NAMALWA (cell line): ENCODE measurements around the gene RAB17.
"Not testable (repeated sequence)": the region's sequence is repeated elsewhere in the genome, so short reads cannot be mapped to it uniquely, and the experiment has no call there.

Experiments used
- DNase-seq: peaks from one replicate; pipeline ENCODE4 v3.0.0-alpha.2; 2015; ENCODE audit warnings: low spot score

RAB17 gene

DNA sequence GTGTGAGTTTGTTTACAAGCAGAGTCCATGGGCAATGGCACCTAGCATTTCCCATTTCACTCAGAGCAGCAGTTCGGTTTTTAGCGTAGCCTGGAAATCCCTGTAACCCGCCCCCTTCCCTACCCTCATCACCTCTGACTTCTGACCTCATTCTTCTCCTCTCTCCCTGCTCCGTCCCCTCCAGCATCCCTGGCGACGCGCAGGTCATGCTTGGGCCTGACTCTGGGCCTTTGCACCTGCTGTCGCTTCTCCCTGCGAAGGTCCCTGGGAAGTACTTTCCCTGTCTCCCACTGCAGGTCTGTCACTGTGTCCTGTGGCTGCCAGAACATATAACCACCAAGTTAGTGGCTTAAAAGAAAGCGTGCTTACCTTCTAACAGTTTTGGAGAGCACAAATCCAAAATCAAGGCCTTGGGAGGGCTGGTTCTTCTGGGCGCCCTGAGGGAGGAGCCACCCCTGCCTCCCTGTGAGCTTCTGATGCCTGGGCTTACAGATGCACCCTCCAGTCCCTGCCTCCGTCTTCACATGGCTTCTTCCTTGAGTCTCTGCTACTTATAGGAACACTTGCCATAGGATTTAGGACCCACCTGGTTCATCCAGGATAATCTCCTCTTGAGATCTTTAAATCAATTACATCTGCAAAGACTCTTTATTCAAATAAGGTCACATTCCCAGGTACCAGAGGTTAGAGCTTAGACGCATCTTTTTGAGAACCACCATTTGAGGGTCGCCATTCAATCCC, 8.1 kb upstream of the RAB17 start:
- no peak for DNase-seq

GRCh38 chr2:237597196-237598145, 6.9 kb upstream of the RAB17 start:
- no peak for DNase-seq

DNA sequence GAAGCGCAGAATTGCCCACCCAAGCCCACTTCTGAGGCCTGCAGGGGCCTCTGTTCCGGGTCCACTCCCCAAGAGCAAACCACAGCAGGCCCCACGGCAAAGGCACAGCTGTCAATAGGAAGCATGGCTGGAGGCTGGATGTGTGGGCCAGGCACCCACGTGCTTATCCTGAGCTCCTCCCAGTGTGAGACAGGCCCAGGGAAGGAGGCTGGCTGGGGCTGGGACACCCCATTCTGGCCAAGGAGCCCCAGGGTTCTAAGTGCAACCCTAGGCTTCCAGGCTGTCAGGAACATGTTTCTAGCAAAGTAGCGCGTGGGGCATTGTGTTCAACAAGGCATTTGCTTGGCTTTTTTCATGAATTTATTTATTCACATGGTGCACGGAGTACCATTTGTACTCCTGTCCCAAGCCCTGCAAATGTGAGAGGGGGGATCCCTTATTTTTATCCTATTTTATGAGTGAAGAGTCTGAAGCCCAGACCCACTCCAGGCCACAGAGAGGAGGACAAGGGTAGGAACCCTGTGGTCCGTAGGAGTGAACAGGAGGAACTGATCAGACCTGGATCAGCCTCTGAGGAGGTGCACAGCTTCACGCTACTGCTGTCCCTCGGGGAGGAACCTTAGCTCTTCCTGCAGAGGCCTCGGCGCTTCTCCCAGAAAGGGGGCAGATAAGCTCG, 6.1 kb upstream of the RAB17 start:
- no peak for DNase-seq

DNA sequence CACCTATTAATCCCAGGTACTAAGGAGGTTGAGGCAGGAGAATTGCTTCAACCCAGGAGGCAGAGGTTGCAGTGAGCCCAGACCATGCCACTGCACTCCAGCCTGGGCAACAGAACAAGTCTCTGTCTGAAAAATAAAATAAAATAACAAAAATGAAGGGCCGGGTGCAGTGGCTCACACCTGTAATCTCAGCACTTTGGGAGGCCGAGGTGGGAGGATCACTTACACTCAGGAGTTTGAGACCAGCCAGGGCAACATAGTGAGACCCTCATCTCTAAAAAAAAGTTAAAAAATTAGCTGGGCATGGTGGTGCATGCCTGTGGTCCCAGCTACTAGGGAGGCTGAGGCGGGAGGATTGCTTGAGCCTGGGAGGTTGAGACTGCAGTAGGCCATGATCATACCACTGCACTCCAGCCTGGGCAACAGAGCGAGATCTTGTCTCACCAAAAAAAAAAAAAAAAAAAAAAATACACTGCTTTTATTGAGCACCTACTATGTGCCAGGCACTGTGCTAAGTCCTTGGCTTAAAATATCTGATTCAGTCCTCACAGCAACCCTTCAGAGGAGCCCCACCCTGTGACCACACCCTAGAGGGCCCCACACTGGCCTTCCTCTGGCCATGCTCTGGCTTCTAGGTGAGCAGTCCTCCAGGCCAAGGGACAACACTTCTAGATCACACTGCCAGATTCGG, 5.4 kb upstream of the RAB17 start:
- not testable (repeated sequence) for DNase-seq

DNA sequence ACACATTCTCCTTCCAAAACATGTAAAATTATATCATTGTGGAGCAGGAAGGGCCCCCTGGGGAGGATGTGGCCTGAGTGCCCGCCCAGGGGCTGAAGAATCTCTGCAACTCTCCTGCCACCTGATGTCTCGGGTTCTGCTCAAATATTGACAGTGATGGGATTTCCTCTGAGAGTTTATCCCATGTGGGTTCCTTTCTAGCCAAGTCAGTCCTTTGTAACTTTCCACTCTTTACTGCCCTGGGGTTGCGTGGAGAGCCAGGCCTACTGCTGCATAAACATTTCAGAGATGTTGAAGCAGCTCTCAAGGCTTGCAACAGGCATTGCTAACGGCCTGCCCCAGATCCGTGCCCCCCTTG, 4.0 kb upstream of the RAB17 start:
- DNase-seq: no peak

DNA sequence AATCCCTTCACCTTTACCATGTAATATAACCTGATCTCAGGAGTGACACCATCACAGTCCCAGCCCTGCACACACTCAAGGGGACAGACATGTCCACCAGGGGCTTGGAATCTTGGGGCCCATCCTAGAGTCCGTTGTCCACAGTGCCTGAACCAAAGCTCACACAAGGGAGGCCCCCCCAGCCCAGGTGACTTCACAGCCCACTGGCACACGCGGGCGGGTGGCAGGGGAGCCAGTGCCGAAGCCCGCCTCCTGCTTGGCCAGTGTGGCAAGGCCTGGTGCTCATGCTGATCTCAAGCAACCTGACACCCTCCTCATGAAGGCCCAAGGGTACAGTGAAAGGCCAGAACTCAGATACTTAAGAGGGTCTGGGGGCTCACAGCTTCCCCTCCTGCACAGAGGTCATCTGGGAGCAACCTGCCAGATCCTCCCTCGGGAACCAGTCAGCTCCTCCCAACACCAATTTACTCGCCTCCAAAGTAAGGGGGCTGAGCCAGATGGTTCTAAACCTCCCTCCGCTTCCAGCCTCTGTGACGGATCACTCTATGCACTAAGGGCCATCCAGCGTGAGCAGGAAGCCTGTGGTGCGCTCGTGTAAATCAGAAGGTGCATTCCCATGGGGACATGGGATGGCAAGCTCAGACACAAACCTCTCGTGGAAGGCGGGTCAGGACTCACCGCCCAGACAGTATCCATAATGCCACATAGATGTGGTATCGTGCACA, 3.2 kb upstream of the RAB17 start:
- DNase-seq: no peak

DNA sequence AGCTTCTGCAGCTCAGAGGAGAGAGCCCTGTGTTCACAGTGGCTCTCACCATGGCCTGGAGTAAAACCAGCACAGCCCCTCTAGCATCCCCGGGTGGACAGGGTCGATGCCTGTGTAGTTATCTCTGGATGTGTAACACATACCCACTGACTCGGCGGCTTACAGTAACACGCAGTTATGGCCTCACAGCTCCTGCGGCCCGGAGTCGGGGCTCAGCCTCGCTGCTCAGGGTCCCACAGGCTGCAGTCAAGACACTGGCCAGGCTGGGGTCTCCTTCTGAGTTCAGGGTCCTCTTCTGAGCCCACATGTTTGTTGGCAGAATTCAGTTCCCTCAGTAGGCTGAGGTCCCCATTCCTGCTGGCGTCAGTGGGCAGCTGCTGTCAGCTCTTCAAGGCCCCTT, 2.5 kb upstream of the RAB17 start:
- no peak for DNase-seq

DNA sequence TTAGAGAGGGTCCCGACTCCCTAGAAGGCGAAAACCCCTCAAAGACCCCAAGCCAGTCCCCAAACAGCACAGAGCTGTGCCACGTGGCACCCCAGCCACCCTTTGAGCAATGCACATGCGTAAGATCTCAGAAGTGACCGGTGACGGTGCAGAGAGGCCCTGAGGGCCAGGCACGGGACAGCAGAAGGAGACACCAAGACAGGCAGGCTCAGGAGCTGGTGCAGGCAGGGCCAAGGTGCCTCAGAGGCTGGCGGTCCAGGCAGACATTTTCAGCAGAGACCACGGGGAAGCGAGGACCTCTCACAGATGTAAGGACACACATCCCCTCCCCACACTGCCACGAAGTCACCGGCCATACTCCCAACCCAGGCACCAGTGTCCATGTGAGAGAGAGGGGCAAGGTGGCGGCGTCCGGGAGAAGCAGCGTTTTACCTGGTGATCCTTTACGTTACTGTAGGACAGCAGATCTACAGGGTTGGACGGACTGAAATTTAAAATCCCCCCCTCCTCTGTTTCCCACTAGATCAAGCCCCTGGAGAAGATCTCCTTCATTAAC, 2.0 kb upstream of the RAB17 start:
- DNase-seq: no peak

GRCh38 chr2:237591141-237591881, 777 bp upstream of the RAB17 start:
- peak; percentile 48 for DNase-seq

DNA sequence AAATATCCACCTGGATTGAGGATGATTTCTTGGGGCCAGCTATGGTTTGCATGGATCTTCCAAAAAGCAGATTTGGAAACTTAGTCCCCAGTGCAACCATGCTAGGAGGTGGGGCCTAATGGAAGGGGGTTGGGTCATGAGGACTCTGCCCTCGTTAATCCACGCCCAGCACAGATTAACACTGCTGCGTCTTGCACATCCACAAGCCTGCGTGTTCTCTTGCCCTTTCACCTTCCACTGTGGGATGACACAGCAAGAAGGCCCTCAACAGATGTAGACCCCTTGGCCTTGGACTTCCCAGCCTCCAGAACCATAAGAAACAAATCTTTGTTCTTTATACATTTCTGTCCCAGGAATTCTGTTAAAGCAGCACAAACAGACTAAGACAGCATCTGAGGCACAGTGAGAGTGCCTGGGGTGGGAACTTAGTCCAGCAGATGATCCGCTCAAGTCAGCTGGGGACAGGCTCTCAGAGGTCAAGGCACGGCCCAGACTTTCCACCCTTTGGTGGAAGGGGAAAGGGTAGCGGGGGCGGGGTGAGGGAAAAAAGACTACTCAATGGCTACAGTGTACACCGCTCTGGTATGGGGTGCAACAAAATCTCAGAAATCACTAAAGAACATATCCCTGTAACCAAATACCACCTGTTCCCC, 2.4 kb downstream of the RAB17 start:
- no peak for DNase-seq

- DNase-seq: no peak
Measured at GRCh38 chr2:237585590-237586221, 4.8 kb downstream of the RAB17 start.

GRCh38 chr2:237583385-237584295, 6.9 kb downstream of the RAB17 start:
- DNase-seq: no peak

DNA sequence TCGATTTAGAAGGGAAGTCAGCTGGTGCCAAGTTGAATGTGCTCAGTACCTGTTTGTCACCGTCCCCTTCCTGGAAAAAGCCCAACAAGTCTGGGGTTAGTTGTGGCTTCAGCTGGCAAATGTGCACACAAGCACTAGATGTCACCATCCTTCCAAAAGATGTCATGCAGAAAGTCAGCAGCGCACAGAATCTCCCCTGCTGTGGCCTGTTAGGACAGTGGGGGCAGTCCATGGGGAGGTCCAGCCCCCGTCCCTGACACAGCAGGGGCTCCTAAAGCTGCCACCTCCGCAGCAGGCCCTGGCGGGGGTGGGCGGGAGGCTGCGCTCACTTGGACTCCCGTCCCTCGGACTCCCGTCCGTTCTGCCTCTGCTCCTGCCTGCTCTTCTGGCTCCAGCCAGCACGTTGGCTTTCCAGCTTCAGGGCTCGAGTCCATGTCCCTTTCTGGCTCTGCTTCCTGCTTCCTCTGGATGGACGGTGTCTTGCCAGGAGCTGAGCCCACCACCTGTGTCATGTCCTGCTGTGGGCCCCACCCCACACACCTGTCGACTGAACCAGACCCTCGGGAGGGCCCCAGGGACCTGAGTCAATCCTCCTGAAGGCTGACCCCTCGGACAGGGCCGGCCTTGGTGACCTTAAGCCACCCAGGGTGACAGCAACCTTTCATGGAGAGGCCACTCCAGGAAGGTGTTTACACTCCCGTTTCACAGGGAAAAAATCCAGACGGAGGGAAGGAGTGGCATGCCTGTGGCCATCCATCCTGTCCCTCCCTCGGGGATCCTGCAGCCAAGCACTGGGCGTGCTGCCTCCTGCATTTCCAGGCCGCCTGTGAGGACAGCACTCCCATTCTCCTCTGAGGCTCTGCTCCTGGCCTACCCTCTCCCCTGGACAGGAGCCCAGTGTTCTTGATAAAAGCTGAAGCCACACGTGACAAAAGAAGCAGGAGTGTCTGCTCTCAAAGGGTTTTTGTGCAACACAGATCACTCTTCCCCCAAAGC, 8.5 kb downstream of the RAB17 start:
- peak; percentile 16 for DNase-seq

- no peak for DNase-seq
Measured at GRCh38 chr2:237581326-237581725, 9.2 kb downstream of the RAB17 start.

DNA sequence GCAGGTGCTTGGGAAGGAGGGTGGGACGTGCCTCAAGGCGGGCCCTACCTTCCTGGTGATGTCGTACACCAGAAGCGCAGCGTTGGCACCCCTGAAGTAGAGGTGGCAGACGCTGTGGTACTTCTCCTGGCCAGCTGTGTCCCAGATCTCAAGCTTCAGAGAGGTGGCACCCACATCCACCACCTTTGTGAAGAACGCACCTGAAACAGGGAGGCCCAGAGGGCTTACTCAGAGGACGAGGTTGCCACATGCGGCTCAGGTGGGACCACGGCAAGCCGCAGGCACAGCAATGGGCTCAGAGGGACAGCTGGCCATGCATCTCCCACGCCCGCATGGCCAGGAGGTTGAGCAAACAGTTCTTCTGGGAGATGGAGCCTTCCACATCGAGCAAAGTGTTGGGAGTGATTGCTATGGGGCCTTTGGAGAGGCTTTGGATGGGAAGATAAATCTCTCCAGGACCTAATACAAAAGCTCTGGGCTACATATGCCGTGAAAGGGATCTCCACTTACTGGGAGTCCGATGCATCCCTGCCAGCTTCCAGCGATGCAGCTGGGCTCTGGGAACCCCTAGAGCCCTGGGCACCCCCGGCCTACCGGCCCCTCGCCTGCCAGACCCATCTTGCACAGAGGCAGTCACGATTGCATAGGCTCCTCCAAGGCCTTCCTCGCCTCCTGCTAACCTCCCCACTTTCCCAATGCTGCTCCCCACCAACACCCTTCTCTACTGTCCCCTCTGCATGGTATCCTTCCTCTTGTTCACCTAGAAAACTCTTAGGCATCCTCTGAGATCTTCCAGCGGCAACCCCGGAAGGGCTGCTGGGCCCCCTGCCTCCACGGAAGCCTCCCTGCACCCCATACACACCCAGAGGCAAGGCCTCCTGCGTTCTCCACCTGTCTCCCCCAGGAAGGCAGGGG, 12.3 kb downstream of the RAB17 start:
- no peak for DNase-seq

- DNase-seq: no peak
Measured at GRCh38 chr2:237577458-237577857, 13.1 kb downstream of the RAB17 start.
